Sigmoid colon (tissue), 7 donors: Measurements from ENCODE around the gene MAP3K20. TPM values are rescaled to one million over a fixed set of nuclear protein-coding genes. Genes with fewer than 3 reads are reported as not detected.
A peak's percentile ranks its signal among the peaks of the same experiment; 100 is the strongest.

Experiments
- DNase-seq: peaks from one replicate; pipeline ENCODE4 v3.0.0-alpha.2; 2019
- H3K27ac ChIP-seq, 4 donors: fragments of 200-600 bp; sonication (generic); one replicate each; pipeline ENCODE4 v1.5.1; 2016 to 2019; ENCODE audit warnings: mild to moderate bottlenecking in 1 of 4
- H3K27me3 ChIP-seq, 3 donors: fragments of 200-600 bp; sonication (generic); one replicate each; pipeline ENCODE4 v1.5.1; 2019; ENCODE audit warnings: mild to moderate bottlenecking in 1 of 3
- H3K36me3 ChIP-seq, 4 donors: fragments of 200-600 bp; sonication (generic); one replicate each; pipeline ENCODE4 v1.5.1; 2016 to 2019
- H3K4me1 ChIP-seq, 4 donors: fragments of 200-600 bp; sonication (generic); one replicate each; pipeline ENCODE4 v1.5.1; 2017 to 2019
- H3K4me3 ChIP-seq, 4 donors: fragments of 200-600 bp; sonication (generic); one replicate each; pipeline ENCODE4 v1.5.1; 2017 to 2019; ENCODE audit warnings: mild to moderate bottlenecking in 2 of 4, moderate library complexity in 1 of 4
- H3K9me3 ChIP-seq, 4 donors: fragments of 200-600 bp in 3 of 4; sonication (generic) in 3 of 4; one replicate each; pipeline versions ENCODE4 v1.5.1 to v1.6.1; 2013 to 2019
- CTCF ChIP-seq, 4 experiments: fragments of 450-650 bp in 3 of 4; fragments of 200-600 bp in 1 of 4; IDR thresholded peaks; one replicate each; pipeline ENCODE4 v1.5.1; 2016 to 2019; ENCODE audit warnings: antibody characterized with exemption in 4 of 4, mild to moderate bottlenecking in 3 of 4, moderate library complexity in 2 of 4
- EP300 ChIP-seq, 4 donors: sonication (generic); formaldehyde crosslinking; IDR thresholded peaks; one replicate each; pipeline ENCODE4 v1.6.1; 2017; ENCODE audit warnings: antibody characterized with exemption in 4 of 4
- POLR2A ChIP-seq, 2 donors: fragments of 450-650 bp; IDR thresholded peaks; one replicate each; pipeline ENCODE4 v1.6.1; 2016; ENCODE audit warnings: antibody characterized with exemption in 2 of 2, mild to moderate bottlenecking in 2 of 2, moderate library complexity in 2 of 2
- POLR2AphosphoS5 ChIP-seq, 4 donors: sonication (generic); formaldehyde crosslinking; IDR thresholded peaks; one replicate each; pipeline ENCODE4 v1.6.1; 2017; ENCODE audit warnings: antibody characterized with exemption in 4 of 4
- WGBS, 2 donors: extraction: QIAGEN DNeasy Blood & Tissue Kit; methylation state at CpG; one replicate each; pipeline ENCODE4 v1.1.7; 2013; 5-methylcytosine and 5-hydroxymethylcytosine counted together
- intact Hi-C: fragments of 100-400 bp; cut with DNase I; formaldehyde crosslinking; loops from one replicate; pipeline ENCODE4 v1.15.1; 2023
- polyA plus RNA-seq, 3 donors: library from polyadenylated mRNA; stranded (reverse); fragments of 200-250 nt; gene quantifications; one replicate each; pipeline ENCODE4 v1.2.3, GENCODE V29; 2013
- total RNA-seq, 4 donors: library from RNA; depleted of rRNA; stranded (reverse); fragments of >200 nt; gene quantifications; one replicate each; pipeline ENCODE4 v1.1.0, GENCODE V29; 2016
- donor health status: healthy with polysubstance abuse.
- donor health status: Bipolar disorder and iron deficiency.
- donor health status: healthy.

Gene MAP3K20
- total RNA-seq, result 100 to 1,000 TPM; 189 to 255 (median 219) TPM
- polyA plus RNA-seq, result 10 to 100 TPM in 1 of 3 donors, 1 to 10 TPM in 2; 6.2 to 29.6 (median 9.6) TPM

GRCh38 chr2:173075781-173076580, at the start of gene MAP3K20:
MAP3K20 (plus strand) TSS chr2:173075846; CDS start chr2:173091032, 15,186 bp downstream.
- TF ChIP-seq CTCF (IDR thresholded peaks at IDR 0.05) (peak in 1 of 4 experiments; percentile 44), POLR2A (IDR thresholded peaks at IDR 0.05) (peak in 1 of 2 donors; percentile 14), EP300 (IDR thresholded peaks at IDR 0.05) (no peak), POLR2AphosphoS5 (IDR thresholded peaks at IDR 0.05) (peak; percentile 80 to 92 (median 88))
- WGBS, 2 donors, result 0 to 1% methylated on average over 106 of the region's 106 CpGs
- H3K27me3 ChIP-seq, result no peaks in the 10 kb centered on the region
- intact Hi-C loops, result loop anchor here (1.0 to 2.0 kb wide), 2 partner anchors 47 to 134 kb away; no protein-coding TSS in a partner anchor
- H3K4me1 ChIP-seq, result peaks cover 0 to 53% (median 40%) of the 10 kb centered on the region in 4 donors
- peak within 1 kb of the TSS; percentile 54 to 92 (median 76) for H3K4me3 ChIP-seq
- peak within 1 kb of the TSS; percentile 91 to 99 (median 96) for H3K27ac ChIP-seq
- H3K36me3 ChIP-seq, result no peaks in the 10 kb centered on the region
- no peaks in the 10 kb centered on the region for H3K9me3 ChIP-seq
- peak; percentile 92 for DNase-seq

DNA sequence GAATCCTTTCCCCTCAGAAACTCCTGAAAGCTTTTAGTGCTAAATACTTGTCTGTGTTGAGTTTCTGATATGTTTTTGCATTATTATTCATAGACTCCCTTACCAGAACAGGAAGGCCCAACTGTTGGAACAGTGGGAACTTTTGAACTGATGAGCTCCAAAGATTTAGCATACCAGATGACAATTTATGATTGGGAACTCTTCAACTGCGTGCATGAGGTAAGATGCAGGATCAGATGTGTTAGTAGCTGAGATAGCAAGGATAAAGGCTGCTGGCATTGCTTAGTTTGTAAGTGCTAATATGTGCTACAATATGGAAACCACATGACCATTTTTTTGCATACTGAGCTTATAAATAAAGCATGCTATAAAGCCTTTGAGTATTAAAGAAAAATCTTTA, 49.2 kb upstream of the MAP3K20 start:
- intact Hi-C loops, result loop anchor here (5.0 to 10.0 kb wide), 2 partner anchors 328 to 421 kb away; partner anchors contain the start of gene CDCA7
- Histone ChIP-seq H3K36me3 (no peaks in the 10 kb centered on the region), H3K4me1 (peaks cover 0 to 33% (median 25%) of the 10 kb centered on the region in 4 donors), H3K9me3 (no peaks in the 10 kb centered on the region), H3K27ac (peak overlapping the region in 1 of 4 donors; percentile 82), H3K27me3 (no peaks in the 10 kb centered on the region), H3K4me3 (no peak overlapping the region)
- WGBS, 2 donors, result 91 to 95% methylated on average over 1 of the region's 1 CpG
- no peak for TF ChIP-seq POLR2A (IDR thresholded peaks at IDR 0.05)
- TF ChIP-seq POLR2AphosphoS5 (IDR thresholded peaks at IDR 0.05), result no peak
- no peak for TF ChIP-seq CTCF (IDR thresholded peaks at IDR 0.05)
- TF ChIP-seq EP300 (IDR thresholded peaks at IDR 0.05), result no peak
- DNase-seq, result no peak

GRCh38 chr2:173027181-173028128, 48.2 kb upstream of the MAP3K20 start:
- H3K27ac ChIP-seq, result peak overlapping the region; percentile 62 to 83 (median 77)
- WGBS, 2 donors, result 22 to 27% methylated on average over 8 of the region's 8 CpGs
- TF ChIP-seq EP300 (IDR thresholded peaks at IDR 0.05) (no peak), POLR2A (IDR thresholded peaks at IDR 0.05) (no peak), POLR2AphosphoS5 (IDR thresholded peaks at IDR 0.05) (peak in 2 of 4 donors; percentile 35 to 36), CTCF (IDR thresholded peaks at IDR 0.05) (peak; percentile 89 to 97 (median 92))
- H3K4me1 ChIP-seq, result peaks cover 0 to 33% (median 25%) of the 10 kb centered on the region in 4 donors
- H3K4me3 ChIP-seq, result peak overlapping the region in 1 of 4 donors; percentile 4
- H3K9me3 ChIP-seq, result no peaks in the 10 kb centered on the region
- H3K36me3 ChIP-seq, result no peaks in the 10 kb centered on the region
- intact Hi-C loops, result loop anchor here (1.0 to 10.0 kb wide), 4 partner anchors 47 to 420 kb away; partner anchors contain the start of genes CDCA7 and MAP3K20
- no peaks in the 10 kb centered on the region for H3K27me3 ChIP-seq
- DNase-seq, result peak; percentile 94

DNA sequence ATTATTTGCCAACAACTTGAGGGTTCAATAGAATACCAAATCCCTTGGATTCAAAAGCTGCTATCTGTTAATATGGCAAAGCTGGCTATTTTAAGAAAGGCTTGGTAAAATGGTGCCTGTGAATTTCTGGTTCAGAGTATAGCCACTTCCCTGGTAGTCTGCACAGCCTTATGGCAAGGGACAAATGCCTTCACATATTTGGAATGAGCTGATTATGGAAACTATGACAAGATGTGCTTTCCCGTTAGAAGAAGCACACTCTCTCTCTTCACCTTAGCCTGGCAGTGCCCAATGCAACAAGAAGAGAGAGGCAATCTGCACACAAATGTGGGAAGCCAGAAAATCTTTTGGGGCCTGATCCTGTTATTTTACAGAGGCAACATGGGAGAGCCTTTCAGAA, 47.5 kb upstream of the MAP3K20 start:
- TF ChIP-seq POLR2AphosphoS5 (IDR thresholded peaks at IDR 0.05), result no peak
- TF ChIP-seq EP300 (IDR thresholded peaks at IDR 0.05), result no peak
- no peak for TF ChIP-seq CTCF (IDR thresholded peaks at IDR 0.05)
- no peak for TF ChIP-seq POLR2A (IDR thresholded peaks at IDR 0.05)
- no peak for DNase-seq
- Histone ChIP-seq H3K9me3 (no peaks in the 10 kb centered on the region), H3K4me1 (peaks cover 0 to 33% (median 25%) of the 10 kb centered on the region in 4 donors), H3K27ac (peak overlapping the region; percentile 62 to 83 (median 77)), H3K4me3 (no peak overlapping the region), H3K36me3 (no peaks in the 10 kb centered on the region), H3K27me3 (no peaks in the 10 kb centered on the region)
- 25 to 63% methylated on average over 1 of the region's 1 CpG for WGBS, 2 donors
- intact Hi-C loops, result loop anchor here (2.0 to 10.0 kb wide), 3 partner anchors 47 to 419 kb away; partner anchors contain the start of genes CDCA7 and MAP3K20
